GM18511 (cell line): ENCODE results near the gene ARID4B.
"Not testable (repeated sequence)": the region's sequence is repeated elsewhere in the genome, so short reads cannot be mapped to it uniquely, and the experiment has no call there.

Experiments used
- ATAC-seq: cut with Tn5 transposase; IDR thresholded peaks from one replicate; pipeline ENCODE4 v1.9.1; 2021; ENCODE audit warnings: mild to moderate bottlenecking, moderate library complexity; ENCODE audit not compliant: unreplicated experiment

The ARID4B gene

GRCh38 chr1:235270625-235271024 lies 57.4 kb downstream of the ARID4B start:
- peak; percentile 57 for ATAC-seq

DNA sequence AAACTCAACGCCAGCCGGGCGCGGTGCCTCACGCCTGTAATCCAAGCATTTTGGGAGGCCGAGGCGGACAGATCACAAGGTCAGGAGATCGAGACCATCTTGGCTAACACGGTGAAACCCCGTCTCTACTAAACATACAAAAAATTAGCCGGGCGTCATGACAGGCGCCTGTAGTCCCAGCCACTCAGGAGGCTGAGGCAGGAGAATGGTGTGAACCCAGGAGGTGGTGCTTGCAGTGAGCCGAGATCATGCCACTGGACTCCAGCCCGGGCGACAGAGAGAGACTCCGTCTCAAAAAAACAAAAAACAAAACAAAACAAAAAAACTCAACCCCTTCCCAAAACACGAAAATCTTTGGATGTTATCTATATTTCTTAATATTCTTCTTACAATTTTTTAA lies 58.0 kb downstream of the ARID4B start:
- ATAC-seq = not testable (repeated sequence)

DNA sequence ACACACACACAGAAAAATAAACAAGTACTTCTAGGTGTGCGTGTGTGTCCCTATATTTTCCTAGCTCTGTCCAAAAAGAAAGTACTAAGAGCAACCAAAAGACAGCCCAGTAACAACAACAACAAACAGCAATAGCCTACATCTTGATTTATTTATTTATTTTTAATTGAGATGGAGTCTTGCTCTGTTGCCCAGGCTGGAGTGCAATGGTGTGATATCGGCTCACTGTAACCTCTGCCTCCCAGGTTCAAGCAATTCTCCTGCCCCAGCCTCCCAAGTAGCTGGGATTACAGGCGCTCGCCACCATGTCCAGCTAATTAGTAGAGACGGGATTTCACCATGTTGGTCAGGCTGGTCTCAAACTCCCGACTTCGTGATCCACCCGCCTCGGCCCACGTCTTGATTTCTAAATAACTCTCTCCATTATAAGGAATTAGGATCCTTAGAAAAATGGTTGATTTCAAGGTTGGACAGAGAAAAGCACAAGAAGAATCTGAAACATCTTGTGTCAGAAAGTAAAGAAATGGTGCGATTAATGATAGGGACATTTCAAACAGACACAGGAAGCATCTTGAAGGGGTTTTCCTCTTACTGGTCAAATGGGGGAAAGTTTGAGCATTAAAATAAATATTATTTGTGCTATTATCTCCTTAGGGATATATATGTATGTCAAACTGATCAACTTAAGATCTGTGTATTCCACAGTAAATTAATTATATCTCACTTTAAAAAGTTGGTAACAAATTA lies 59.4 kb downstream of the ARID4B start:
- no peak for ATAC-seq

- ATAC-seq = no peak
These were observed 61.0 kb downstream of the ARID4B start for GRCh38 chr1:235266967-235267366.

DNA sequence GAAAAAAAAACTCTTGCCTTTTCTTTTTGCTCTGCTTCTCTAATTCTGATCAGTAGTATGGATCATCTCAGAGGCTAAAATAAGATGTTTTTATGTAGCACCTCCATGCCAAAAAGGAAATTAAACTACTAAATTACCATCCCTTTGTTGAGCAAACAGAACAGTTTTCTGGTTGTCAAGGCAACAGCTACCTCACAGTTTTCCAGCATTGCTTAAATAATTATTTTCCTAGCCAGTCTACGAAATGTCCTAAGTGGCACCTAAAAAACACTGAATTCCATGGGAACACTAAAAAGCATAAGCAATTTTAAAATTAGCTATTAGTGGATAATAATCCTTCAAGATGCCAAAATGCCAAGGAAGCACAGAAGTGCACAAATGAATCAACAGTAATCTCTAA lies 61.7 kb downstream of the ARID4B start:
- no peak for ATAC-seq

GRCh38 chr1:235265900-235266299 lies 62.1 kb downstream of the ARID4B start:
- ATAC-seq = no peak

DNA sequence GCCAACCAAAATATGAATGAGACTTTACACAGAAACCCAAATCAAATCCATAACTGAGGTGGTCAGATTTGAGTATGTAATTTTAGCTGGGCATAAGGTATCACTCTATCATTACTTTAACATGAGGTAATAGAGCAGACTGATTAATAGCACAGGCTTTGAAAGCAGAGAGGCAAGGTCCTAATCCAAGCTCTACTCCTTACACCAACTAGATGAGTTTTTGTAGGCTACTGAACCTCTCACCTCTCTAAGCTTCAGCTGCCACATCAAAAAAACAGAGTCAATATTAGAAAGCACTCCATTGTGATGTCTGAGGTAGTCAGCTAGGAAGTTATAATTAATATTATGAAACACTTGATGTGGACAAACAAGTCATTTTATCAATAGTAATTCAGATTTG lies 63.7 kb downstream of the ARID4B start:
- ATAC-seq = no peak

DNA sequence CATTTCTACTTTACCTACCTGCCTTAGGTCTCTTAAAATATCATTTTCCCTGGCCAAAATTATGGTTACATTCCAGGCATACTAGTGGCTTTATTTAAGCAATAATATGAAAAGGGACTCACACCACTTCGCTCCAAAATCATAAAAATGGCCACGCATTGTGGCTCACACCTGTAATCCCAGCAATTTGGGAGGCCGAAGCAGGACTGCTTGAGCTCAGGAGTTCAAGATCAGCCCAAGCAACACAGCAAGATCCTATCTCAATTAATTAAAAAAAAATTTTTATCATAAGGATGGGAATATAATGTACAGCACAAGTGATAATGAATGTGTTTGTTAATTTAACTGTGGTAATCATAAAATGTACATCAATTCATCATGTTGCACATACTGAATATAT lies 65.4 kb downstream of the ARID4B start:
- ATAC-seq = no peak

- no peak for ATAC-seq
These were observed 66.7 kb downstream of the ARID4B start for GRCh38 chr1:235261243-235261642.

GRCh38 chr1:235259133-235259778 lies 68.7 kb downstream of the ARID4B start:
- peak; percentile 70 for ATAC-seq

GRCh38 chr1:235258068-235258467 lies 69.9 kb downstream of the ARID4B start:
- ATAC-seq = not testable (repeated sequence)

- no peak for ATAC-seq
These were observed 73.3 kb downstream of the ARID4B start for GRCh38 chr1:235254721-235255120.

DNA sequence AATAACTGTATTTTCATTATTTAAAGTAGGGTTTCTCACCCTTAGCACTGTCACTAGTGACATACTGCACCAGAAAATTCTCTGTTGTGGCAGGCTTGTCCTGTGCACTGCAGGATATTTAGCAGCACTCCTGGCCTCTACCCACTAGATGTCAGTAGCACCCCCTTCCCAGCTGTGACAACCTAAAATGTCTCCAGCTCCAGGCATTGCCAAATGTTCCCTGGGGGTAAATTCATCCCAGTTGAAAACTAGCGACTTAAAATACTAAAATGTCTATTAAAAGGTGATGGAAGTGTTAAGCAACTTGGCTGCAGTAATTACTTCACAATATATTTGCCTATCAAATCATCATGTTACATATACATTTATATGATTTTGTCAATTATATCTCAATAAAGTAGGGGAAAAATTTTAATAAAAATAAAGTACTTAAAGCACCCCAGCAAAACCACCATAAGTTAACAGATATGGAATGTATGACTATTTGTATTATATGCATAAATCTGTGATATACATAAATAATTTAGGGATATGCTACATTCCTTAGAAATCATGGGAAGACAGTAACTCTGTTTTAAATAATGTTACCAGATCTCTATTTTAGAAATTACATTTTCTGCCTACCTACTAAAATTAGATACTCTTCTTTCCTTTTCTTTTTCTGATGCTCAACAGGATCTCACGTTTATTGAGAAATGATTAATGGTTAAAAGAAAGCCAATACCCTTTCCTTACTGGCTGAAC lies 74.6 kb downstream of the ARID4B start:
- peak; percentile 71 for ATAC-seq

DNA sequence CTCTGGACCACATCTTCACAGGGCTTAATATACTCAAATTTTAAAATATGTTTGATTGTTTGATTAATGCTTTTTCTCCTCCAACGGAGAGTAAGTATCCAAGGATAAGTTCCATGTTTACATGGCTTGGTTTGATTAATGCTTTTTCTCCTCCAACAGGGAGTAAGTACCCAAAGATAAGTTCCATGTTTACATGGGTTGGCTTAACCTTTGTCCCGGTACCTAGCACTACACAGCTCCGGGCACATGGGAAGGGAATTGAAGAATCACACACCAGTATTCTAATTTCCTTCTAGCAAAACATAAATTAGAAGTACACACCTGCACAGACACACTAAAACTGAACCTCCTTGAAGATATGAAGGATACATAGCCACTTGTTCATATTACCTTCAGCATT lies 77.5 kb downstream of the ARID4B start:
- no peak for ATAC-seq

DNA sequence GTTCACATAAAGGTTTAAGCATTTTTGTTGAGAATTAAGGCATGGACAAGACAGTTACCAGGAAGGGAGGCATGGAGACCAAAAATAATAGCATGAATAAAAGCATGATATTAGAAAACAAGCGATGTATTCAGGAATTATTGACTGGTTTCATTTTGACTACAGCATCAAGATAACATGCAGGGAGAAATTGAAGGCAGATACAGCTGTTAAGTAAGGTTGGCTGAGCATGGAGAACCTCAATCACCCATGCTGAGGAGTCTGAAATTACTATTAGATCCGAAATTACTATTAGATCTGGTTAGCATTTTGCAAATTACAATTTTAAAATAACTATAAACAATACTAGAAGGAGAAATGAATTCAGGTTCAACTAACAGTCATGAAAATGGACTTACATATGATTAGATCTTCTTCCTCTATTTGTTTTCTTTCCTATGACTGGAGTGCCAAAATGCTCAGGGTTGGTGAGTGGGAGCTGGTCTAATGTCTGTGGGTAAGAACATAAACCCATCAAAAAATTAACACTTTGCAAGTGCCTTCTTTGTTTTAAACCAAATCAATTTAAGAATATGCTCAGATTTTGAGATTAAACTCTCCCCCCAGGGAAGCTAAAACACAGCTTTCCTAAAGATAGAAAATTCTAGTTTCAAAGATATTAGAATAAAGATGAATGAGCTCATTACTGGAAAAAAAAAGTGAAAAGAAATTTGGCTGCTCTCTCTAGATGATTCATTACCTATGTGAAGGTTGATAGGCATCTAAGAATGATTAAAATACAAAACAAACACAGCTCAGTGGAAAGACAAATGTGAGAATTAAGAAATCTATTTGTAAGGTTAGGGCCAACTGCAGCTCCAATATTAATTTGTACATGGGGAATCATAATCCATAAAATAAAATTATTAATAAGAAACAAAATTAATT lies 81.7 kb downstream of the ARID4B start:
- ATAC-seq = peak; percentile 76

GRCh38 chr1:235244974-235245592 lies 82.9 kb downstream of the ARID4B start:
- no peak for ATAC-seq

DNA sequence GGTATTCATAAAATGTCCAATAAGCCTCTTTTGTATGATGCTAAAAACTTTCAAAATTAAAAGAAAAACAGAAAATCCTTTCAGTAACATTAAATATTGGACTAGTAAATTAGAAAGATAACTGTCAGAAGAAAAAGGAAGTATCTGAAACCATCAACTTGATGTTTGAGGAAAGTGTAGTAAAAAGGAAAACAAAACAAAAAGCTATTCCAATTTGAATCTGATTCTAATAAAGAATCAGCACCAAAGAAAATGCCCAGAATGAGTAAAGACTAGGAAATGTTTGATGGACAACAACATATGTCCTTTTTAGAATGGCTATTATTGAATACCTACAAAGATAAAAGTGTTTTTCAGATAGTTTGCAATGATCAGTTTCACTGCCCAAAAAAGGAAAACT lies 87.0 kb downstream of the ARID4B start:
- no peak for ATAC-seq

DNA sequence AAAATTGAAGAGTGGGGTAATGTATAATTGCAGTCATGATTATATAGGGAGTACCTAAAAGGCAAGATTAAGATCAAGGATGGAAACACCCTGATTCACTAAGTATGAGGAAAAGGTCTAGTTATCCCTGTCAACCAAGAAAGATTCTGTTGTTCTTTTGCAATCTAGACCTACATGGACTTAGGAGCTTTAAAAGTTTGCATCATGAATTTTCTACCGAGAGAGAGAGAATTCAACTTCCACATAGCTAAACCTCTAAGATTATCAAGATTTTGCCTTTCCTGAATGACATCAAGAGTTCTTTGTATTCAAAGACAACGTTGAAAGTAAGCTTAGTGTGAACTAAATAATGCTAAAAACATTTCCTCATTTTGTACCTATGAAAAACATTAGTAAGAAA lies 88.1 kb downstream of the ARID4B start:
- ATAC-seq = no peak

DNA sequence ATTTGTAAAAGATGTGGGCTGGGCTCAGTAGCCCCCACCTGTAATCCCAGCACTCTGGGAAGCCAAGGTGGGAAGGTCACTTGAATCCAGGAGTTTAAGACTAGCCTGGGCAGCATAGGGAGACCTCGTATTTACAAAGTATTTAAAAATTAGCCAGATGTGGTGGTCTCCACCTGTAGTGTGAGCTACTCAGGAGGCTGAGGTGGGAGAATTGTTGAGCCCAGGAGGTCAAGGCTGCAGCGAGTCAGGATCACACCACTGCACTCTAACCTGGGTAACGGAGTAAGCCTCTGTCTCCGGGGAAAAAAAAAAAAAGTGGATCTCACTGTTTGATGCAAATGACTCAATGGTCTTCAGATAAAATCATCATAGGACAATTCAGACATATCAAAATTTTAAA lies 89.4 kb downstream of the ARID4B start:
- no peak for ATAC-seq

- ATAC-seq = no peak
These were observed 91.9 kb downstream of the ARID4B start for GRCh38 chr1:235236128-235236527.
